GM18520 (cell line): Measurements from ENCODE around the gene PDE9A.
"Not testable (repeated sequence)": the region's sequence is repeated elsewhere in the genome, so short reads cannot be mapped to it uniquely, and the experiment has no call there.

Experiments
- ATAC-seq: cut with Tn5 transposase; IDR thresholded peaks from one replicate; pipeline ENCODE4 v1.9.1; 2021; ENCODE audit not compliant: unreplicated experiment

Gene PDE9A

GRCh38 chr21:42624095-42624790 lies 29.2 kb upstream of the PDE9A start:
- no peak for ATAC-seq

GRCh38 chr21:42624936-42625335 lies 28.5 kb upstream of the PDE9A start:
- no peak for ATAC-seq

- ATAC-seq = no peak
These were observed 27.2 kb upstream of the PDE9A start for GRCh38 chr21:42626171-42626570.

- ATAC-seq = no peak
These were observed 25.7 kb upstream of the PDE9A start for GRCh38 chr21:42627527-42628289.

- not testable (repeated sequence) for ATAC-seq
These were observed 24.9 kb upstream of the PDE9A start for GRCh38 chr21:42628466-42629061.

- ATAC-seq = no peak
These were observed 23.4 kb upstream of the PDE9A start for GRCh38 chr21:42629933-42630589.

GRCh38 chr21:42630626-42631025 lies 22.8 kb upstream of the PDE9A start:
- no peak for ATAC-seq

- no peak for ATAC-seq
These were observed 22.3 kb upstream of the PDE9A start for GRCh38 chr21:42631142-42631541.

GRCh38 chr21:42632336-42632751 lies 21.1 kb upstream of the PDE9A start:
- ATAC-seq = no peak

GRCh38 chr21:42632771-42633690 lies 20.4 kb upstream of the PDE9A start:
- no peak for ATAC-seq

GRCh38 chr21:42633858-42634257 lies 19.6 kb upstream of the PDE9A start:
- ATAC-seq = no peak

GRCh38 chr21:42635848-42636519 lies 17.4 kb upstream of the PDE9A start:
- ATAC-seq = no peak

- ATAC-seq = no peak
These were observed 16.7 kb upstream of the PDE9A start for GRCh38 chr21:42636520-42637266.

GRCh38 chr21:42637267-42638041 lies 16.0 kb upstream of the PDE9A start:
- no peak for ATAC-seq

- no peak for ATAC-seq
These were observed 15.1 kb upstream of the PDE9A start for GRCh38 chr21:42638266-42638863.

- no peak for ATAC-seq
These were observed 13.7 kb upstream of the PDE9A start for GRCh38 chr21:42639646-42640152.

- no peak for ATAC-seq
These were observed 12.9 kb upstream of the PDE9A start for GRCh38 chr21:42640486-42640885.
